Neural progenitor cell (in vitro differentiated cells): ENCODE data around the gene DHRS2. TPM values are rescaled to one million over a fixed set of nuclear protein-coding genes. Genes with fewer than 3 reads are reported as not detected.

Experiments
- DNase-seq: peaks from one replicate; pipeline ENCODE4 v3.0.0-alpha.2; 2016; ENCODE audit warnings: low spot score
- H2AFZ ChIP-seq: fragments of 200-600 bp; sonication (generic); replicated peaks from 2 replicates; pipeline ENCODE4 v1.6.1; 2016; ENCODE audit warnings: antibody characterized with exemption
- H3F3A ChIP-seq: fragments of 200-600 bp; sonication (generic); 2 replicates; pipeline ENCODE4 v1.6.1; 2016; ENCODE audit warnings: antibody characterized with exemption, low read depth
- H3K27ac ChIP-seq: fragments of 200-600 bp; sonication (generic); 2 replicates; pipeline ENCODE4 v1.5.1; 2016; ENCODE audit warnings: mild to moderate bottlenecking
- H3K27me3 ChIP-seq: fragments of 200-600 bp; sonication (generic); 2 replicates; pipeline ENCODE4 v1.6.1; 2016; ENCODE audit warnings: mild to moderate bottlenecking, moderate library complexity
- H3K36me3 ChIP-seq: fragments of 200-600 bp; sonication (generic); 2 replicates; pipeline ENCODE4 v1.5.1; 2016
- H3K4me1 ChIP-seq: fragments of 200-600 bp; sonication (generic); 2 replicates; pipeline ENCODE4 v1.6.1; 2016; ENCODE audit warnings: mixed run types
- H3K4me2 ChIP-seq: fragments of 200-600 bp; sonication (generic); 2 replicates; pipeline ENCODE4 v1.6.1; 2016
- H3K4me3 ChIP-seq: fragments of 200-600 bp; sonication (generic); 2 replicates; pipeline ENCODE4 v1.5.1; 2016
- H3K79me2 ChIP-seq: fragments of 200-600 bp; sonication (generic); 2 replicates; pipeline ENCODE4 v1.6.1; 2016; ENCODE audit warnings: low read depth
- H3K9ac ChIP-seq: fragments of 200-600 bp; sonication (generic); 2 replicates; pipeline ENCODE4 v1.6.1; 2016
- H3K9me3 ChIP-seq: fragments of 200-600 bp; sonication (generic); 2 replicates; pipeline ENCODE4 v1.5.1; 2016; ENCODE audit warnings: low read depth
- H4K20me1 ChIP-seq: fragments of 200-600 bp; sonication (generic); 2 replicates; pipeline ENCODE4 v1.6.1; 2016; ENCODE audit warnings: low read depth
- H3K27ac Mint-ChIP-seq: 3 replicates; pipeline ENCODE4 v1.8.0; 2021; ENCODE audit warnings: mixed read lengths
- H3K27me3 Mint-ChIP-seq: 2 replicates; pipeline ENCODE4 v1.8.0; 2022; ENCODE audit warnings: low read depth, mild to moderate bottlenecking, inconsistent platforms, moderate library complexity, mixed read lengths; ENCODE audit not compliant: insufficient read depth
- H3K36me3 Mint-ChIP-seq: 3 replicates; pipeline ENCODE4 v1.8.0; 2021; ENCODE audit warnings: mixed read lengths
- H3K4me1 Mint-ChIP-seq: 3 replicates; pipeline ENCODE4 v1.8.0; 2021; ENCODE audit warnings: mixed read lengths
- H3K4me3 Mint-ChIP-seq: 3 replicates; pipeline ENCODE4 v1.8.0; 2021; ENCODE audit warnings: mild to moderate bottlenecking, moderate library complexity, mixed read lengths
- H3K9me3 Mint-ChIP-seq: 3 replicates; pipeline ENCODE4 v1.8.0; 2020; ENCODE audit warnings: mixed read lengths
- EZH2 ChIP-seq: fragments of 200-600 bp; sonication (generic); IDR thresholded peaks from 2 replicates; pipeline ENCODE4 v1.6.1; 2017; ENCODE audit warnings: antibody characterized with exemption, mild to moderate bottlenecking, moderate library complexity
- EZH2phosphoT487 ChIP-seq: fragments of 200-600 bp; sonication (generic); IDR thresholded peaks from 2 replicates; pipeline ENCODE4 v1.6.1; 2017; ENCODE audit warnings: antibody characterized with exemption
- total RNA-seq: library from RNA; depleted of rRNA; stranded (reverse); fragments of >200 nt; gene quantifications from 2 replicates; pipeline ENCODE4 v1.2.3, GENCODE V29; 2015; ENCODE audit warnings: low replicate concordance
- TF ChIP-seq, protein P1 (sequence below): fragments of 200-600 bp; sonication (generic); IDR thresholded peaks from 2 replicates; pipeline ENCODE4 v1.5.1; 2017; ENCODE audit warnings: antibody characterized with exemption, mild to moderate bottlenecking

Gene DHRS2
- total RNA-seq, 1 donor from 2014 or later: 2.8 TPM

DNA sequence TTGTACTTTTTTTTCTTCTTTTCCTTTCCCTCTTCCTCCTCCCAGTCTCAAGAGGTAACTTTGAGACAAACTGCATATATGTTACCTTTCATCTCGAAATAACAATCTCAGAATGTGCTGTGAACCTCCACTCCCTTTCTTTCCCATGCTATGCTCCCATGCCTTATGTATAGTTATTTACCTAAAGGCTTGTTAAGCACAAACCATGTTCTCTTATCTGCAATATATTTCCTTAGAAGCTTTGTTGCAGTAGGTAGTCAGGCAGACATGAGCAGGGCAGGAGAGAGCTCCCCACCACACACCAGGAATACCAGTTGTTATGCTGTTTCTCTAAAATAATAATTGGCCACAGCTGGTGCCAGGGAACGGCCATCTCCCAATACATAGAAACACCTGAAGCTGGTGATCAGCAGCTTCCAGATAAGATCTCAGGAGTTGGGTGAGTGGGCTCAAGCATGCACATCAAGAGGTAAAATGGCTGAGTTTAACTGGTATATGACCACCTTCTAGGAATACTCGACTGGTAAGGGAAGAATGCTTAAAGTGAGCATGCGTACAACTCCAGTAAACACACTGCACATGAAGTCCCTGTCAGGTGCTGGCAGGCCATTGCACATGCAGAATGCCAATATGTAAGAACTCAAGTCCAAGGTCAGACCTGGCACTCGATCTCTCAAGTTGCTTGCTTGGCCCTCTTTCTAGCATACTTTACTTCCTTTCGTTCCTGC, 14.8 kb upstream of the DHRS2 start:
- peaks cover 15% of the 10 kb centered on the region for H3K9me3 Mint-ChIP-seq
- no peaks in the 10 kb centered on the region for H3K4me1 Mint-ChIP-seq
- Histone ChIP-seq H3K4me1 (no peaks in the 10 kb centered on the region), H3K36me3 (no peaks in the 10 kb centered on the region), H3K9ac (no peak overlapping the region), H4K20me1 (no peaks in the 10 kb centered on the region), H3K27me3 (no peaks in the 10 kb centered on the region), H3K4me2 (no peak overlapping the region), H2AFZ (no peak overlapping the region), H3K4me3 (no peak overlapping the region), H3K9me3 (peaks cover 22% of the 10 kb centered on the region), H3K79me2 (no peaks in the 10 kb centered on the region), H3K27ac (no peak overlapping the region), H3F3A (no peaks in the 10 kb centered on the region)
- H3K4me3 Mint-ChIP-seq: no peak overlapping the region
- no peaks in the 10 kb centered on the region for H3K36me3 Mint-ChIP-seq
- H3K27ac Mint-ChIP-seq: no peak overlapping the region
- H3K27me3 Mint-ChIP-seq: peaks cover 2% of the 10 kb centered on the region
- no peak for DNase-seq
- TF ChIP-seq, protein P1, sequence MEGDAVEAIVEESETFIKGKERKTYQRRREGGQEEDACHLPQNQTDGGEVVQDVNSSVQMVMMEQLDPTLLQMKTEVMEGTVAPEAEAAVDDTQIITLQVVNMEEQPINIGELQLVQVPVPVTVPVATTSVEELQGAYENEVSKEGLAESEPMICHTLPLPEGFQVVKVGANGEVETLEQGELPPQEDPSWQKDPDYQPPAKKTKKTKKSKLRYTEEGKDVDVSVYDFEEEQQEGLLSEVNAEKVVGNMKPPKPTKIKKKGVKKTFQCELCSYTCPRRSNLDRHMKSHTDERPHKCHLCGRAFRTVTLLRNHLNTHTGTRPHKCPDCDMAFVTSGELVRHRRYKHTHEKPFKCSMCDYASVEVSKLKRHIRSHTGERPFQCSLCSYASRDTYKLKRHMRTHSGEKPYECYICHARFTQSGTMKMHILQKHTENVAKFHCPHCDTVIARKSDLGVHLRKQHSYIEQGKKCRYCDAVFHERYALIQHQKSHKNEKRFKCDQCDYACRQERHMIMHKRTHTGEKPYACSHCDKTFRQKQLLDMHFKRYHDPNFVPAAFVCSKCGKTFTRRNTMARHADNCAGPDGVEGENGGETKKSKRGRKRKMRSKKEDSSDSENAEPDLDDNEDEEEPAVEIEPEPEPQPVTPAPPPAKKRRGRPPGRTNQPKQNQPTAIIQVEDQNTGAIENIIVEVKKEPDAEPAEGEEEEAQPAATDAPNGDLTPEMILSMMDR: no peak
- TF ChIP-seq EZH2phosphoT487 (no peak), EZH2 (no peak)

DNA sequence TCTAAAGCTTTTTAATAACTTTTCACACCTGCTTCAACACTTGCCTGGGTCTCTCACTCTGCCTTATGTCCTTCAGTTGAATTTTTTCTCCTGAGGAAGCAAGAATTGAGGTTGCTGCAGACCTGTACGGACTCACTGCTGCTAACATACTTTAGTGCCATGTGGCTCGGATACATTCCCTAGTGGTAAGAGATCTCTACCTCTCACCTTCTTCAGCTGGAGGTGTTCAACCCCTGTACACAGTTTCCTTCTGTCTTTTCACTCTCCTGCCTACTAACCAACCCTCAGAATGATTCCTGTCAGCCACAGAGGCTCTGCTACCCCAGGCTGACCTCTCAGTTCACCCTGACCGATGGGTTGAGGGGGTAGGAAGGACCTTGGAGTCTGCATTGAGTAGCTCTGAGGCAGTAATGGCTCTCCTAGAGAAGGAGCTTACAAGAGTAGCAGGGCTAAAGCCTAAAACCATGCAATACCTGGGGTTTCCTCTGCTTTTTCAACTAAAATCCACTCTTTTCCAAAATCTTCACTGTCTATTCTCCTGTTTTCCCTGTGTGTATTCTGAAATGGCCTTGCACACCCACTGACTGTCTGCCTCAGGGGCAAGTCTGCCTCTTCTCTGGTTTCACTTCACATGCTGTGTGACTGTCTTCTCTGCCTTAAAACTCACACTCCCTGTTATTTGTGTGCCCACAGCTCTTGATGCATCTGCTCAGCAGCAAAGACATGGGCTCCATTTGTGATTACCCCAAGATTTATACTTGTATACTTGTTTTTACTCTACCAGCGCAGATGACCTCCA, 14.0 kb upstream of the DHRS2 start:
- no peaks in the 10 kb centered on the region for H3K36me3 ChIP-seq
- H2AFZ ChIP-seq: no peak overlapping the region
- H3K4me3 ChIP-seq: no peak overlapping the region
- H3F3A ChIP-seq: no peaks in the 10 kb centered on the region
- Mint-ChIP-seq H3K27me3 (peaks cover 2% of the 10 kb centered on the region), H3K4me1 (no peaks in the 10 kb centered on the region), H3K9me3 (peaks cover 17% of the 10 kb centered on the region), H3K4me3 (no peak overlapping the region), H3K27ac (no peak overlapping the region), H3K36me3 (no peaks in the 10 kb centered on the region)
- H3K27ac ChIP-seq: no peak overlapping the region
- DNase-seq: no peak
- TF ChIP-seq, protein P1: no peak
- TF ChIP-seq EZH2phosphoT487 (no peak), EZH2 (no peak)
- H3K4me1 ChIP-seq: no peaks in the 10 kb centered on the region
- H3K9me3 ChIP-seq: peaks cover 26% of the 10 kb centered on the region
- H3K9ac ChIP-seq: no peak overlapping the region
- no peaks in the 10 kb centered on the region for H3K27me3 ChIP-seq
- H3K79me2 ChIP-seq: no peaks in the 10 kb centered on the region
- no peak overlapping the region for H3K4me2 ChIP-seq
- H4K20me1 ChIP-seq: no peaks in the 10 kb centered on the region

- no peaks in the 10 kb centered on the region for H3K4me1 ChIP-seq
- no peaks in the 10 kb centered on the region for H3K4me1 Mint-ChIP-seq
- no peak overlapping the region for H3K4me3 Mint-ChIP-seq
- H3K27ac ChIP-seq: no peak overlapping the region
- peaks cover 17% of the 10 kb centered on the region for H3K9me3 Mint-ChIP-seq
- no peak overlapping the region for H3K27ac Mint-ChIP-seq
- H3K36me3 ChIP-seq: no peaks in the 10 kb centered on the region
- no peak overlapping the region for H2AFZ ChIP-seq
- TF ChIP-seq, protein P1: no peak
- TF ChIP-seq EZH2phosphoT487: no peak
- no peak for TF ChIP-seq EZH2
- H3F3A ChIP-seq: no peaks in the 10 kb centered on the region
- DNase-seq: no peak
- no peaks in the 10 kb centered on the region for H3K27me3 ChIP-seq
- no peaks in the 10 kb centered on the region for H3K36me3 Mint-ChIP-seq
- no peaks in the 10 kb centered on the region for H3K79me2 ChIP-seq
- peaks cover 26% of the 10 kb centered on the region for H3K9me3 ChIP-seq
- no peak overlapping the region for H3K9ac ChIP-seq
- H3K4me2 ChIP-seq: no peak overlapping the region
- H4K20me1 ChIP-seq: no peaks in the 10 kb centered on the region
- H3K4me3 ChIP-seq: no peak overlapping the region
- H3K27me3 Mint-ChIP-seq: peaks cover 2% of the 10 kb centered on the region
Observed at GRCh38 chr14:23622990-23623389, 13.2 kb upstream of the DHRS2 start.
